PC-3 (cell line): Measurements from ENCODE around the gene ARG1.

Source experiments
- CTCF ChIP-seq: fragments of 300-600 bp; sonication (generic); conservative IDR thresholded peaks from 2 replicates; pipeline ENCODE4 v1.5.1; 2017; ENCODE audit warnings: antibody characterized with exemption, low read depth, mild to moderate bottlenecking, low read length
- EZH2 ChIP-seq: fragments of 300-600 bp; sonication (generic); IDR thresholded peaks from one replicate; pipeline ENCODE4 v1.6.1; 2017; ENCODE audit warnings: antibody characterized with exemption, mild to moderate bottlenecking, low read length; ENCODE audit not compliant: unreplicated experiment

- TF ChIP-seq CTCF, result no peak
- no peak for TF ChIP-seq EZH2
Observed at GRCh38 chr6:131574686-131575085, 1.7 kb downstream of the ARG1 start.
